Stimulated activated CD4-positive, alpha-beta T cell treated with anti-CD3 and anti-CD28 coated beads, Interleukin-1b, Interleukin-23, amount 100 ng/mL, for 4 hours (primary cell): ENCODE results near the gene ZBP1.

ENCODE experiments used
- DNase-seq, 2 donors: peaks; one replicate each; pipeline ENCODE4 v3.0.0-alpha.2; 2020; ENCODE audit warnings: low read depth in 2 of 2

The ZBP1 gene

DNA sequence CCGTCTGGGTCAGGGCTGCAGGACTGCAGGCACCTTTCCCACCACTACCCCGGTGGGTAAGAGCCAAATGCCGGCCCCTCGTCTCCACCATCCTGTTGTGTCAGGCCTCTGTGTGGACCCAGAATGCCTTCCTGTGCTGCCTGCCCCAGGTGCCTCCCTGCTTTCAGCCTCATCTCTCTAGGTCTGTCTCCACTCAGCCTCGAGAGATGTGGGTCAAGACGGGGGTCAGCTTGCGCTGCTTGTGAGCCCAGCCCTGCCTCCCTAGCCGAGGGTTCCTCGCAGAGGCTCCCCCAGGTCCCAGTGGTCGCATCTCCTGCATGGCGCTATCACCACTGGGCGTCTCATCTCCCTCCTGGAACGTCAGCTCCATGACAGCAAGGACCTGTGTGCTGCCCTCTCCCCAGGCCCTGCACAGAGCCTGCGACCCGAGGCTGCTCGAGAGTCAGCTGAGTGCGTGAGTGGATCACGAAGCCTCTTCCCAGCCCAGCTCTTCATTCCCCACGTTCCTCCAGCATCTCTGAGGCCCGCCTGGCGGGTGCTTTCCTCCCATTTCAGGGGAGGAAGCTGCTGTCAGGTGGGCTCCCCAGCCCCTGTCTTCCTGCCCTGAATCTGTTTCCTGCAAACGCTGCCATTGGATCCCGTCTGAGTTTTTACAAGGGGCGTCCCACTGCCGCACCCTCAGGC lies 38.7 kb upstream of the ZBP1 start:
- DNase-seq = no peak

DNA sequence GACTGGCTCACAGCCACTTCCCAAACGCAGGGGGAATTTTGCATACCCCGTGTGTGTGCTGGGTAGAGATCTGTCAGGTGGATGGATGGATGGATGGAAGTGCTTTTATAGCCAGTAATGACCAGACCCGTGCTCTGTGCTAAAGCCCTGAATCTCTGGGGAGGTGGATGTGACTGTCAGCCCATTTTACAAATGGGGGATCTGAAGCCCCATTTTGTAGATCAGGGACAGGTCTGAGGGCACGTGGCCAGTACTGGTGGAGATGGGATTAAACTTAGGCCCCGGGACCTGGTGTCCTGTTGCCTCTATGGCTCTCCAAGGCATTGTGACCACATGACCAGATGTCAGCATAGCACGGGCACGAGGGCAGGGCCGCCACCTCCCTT lies 38.2 kb upstream of the ZBP1 start:
- no peak for DNase-seq

DNA sequence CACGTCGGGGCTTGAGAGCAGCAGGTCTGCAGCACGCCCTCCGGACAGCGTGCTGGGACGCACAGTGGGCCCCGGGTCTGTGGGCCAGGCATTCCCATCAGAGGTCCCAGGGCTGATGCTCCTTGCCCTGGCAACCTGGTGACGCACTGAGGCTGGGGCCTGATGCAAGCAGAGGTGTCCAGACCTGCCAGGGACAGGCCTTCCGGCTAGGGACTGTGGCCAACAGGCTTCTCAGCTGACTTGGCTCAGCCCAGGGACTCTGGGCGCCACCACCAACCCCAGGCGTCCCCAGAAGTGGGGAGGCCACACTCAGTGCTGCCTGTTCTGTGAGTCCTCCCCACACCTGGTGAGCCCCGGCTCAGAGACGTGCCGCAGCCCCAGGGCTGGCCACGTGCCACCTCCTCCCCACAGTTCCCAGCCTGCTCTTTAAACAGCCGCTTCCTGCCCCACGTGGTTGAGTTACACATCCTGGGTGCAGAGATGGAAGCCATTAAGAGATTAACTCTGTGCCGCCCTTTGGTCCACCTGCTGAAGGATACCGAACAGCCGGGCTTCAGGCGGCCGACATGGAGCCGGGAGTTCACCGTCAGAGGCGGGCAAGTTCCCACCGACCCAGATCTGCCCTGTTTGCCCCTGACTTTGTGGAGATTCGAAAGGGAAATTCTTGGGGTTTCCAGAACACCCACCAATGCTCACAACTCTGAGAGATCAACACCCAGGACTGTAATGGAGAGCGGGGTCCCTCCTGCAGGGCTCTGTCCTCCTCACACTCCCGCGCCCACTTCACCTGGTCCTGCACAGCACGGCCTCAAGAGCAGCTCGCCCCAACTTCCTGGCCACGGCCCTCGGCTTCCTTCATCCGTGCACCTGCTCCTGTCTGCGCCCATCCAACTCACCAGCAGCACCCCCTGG lies 37.6 kb upstream of the ZBP1 start:
- peak in 1 of 2 donors; percentile 19 for DNase-seq

DNA sequence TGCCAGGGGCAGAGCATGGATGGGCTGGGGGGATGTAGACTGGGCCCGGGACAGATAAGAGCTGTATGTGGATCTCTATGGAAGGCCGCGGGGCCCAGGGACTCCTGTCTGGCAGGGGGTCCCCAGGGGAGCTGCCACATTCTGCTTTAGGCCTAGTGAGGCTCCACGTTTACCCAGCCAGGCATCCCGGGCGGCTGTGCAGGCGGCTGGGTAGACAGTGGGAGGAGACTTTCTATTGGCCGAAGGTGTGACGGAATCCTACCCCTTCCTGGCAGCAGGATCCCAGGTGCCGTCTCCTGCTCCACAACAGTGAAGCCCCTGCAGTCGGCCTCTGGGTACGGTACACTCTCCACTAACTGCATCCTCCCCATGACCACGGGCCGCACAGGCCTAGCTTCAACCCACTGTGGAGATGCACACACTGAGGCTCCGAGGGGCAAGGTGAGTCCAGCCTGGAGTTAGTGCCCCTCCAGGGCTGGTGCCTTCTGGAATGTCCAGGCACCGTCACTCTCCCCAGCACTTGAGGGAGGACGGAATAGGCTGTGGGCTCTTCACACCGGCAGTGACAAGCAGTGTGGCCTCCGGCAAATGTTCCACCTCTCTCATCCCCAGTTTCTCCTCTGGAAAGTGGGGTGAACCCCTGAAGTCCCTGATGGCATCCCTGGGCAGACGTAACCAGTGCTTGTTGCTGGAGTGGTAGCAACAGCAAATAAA lies 36.8 kb upstream of the ZBP1 start:
- DNase-seq = no peak

DNA sequence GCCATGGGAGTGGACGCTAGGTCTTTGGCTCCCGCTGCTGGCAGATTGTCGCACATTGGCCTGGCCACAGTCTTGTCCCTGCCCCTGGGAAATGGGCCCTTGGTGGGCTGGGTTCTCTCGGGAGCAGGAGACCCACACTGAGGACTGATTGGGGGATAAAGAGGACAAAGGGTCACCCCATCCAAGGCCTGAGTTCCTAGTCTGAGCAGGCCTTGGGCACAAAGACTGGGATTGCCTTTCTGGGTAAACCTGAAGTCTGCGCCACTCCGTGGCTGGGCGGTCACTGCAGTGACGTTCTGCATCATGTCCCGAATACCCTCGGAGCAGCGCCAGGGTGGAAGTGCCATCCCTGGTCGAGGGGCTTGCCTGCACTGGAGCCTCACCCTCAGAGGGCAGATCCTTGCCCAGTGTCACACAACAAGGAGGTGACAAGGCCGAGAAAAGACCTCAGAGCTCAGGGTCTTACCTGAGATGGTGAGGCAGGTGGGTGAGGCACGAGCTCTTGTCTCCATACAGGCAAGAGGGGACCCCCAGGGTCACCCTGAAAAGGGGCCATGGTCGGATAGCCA lies 36.1 kb upstream of the ZBP1 start:
- no peak for DNase-seq

DNA sequence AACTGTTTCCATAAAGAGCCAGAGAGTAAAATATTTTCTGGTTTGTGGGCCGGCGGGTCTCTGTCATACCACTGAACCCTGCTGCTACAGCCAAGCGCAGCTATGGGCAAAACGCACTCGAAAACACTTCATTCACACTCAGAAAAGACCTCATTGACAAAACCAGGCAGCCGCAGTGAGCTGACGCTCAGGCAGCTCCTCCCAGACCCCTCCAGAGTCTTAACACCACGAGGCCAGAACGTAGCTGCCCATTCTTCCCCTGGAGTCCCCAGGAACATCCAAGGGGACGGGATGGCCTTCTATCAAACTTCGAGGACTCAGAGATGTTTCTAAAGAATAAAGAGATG lies 35.6 kb upstream of the ZBP1 start:
- no peak for DNase-seq

DNA sequence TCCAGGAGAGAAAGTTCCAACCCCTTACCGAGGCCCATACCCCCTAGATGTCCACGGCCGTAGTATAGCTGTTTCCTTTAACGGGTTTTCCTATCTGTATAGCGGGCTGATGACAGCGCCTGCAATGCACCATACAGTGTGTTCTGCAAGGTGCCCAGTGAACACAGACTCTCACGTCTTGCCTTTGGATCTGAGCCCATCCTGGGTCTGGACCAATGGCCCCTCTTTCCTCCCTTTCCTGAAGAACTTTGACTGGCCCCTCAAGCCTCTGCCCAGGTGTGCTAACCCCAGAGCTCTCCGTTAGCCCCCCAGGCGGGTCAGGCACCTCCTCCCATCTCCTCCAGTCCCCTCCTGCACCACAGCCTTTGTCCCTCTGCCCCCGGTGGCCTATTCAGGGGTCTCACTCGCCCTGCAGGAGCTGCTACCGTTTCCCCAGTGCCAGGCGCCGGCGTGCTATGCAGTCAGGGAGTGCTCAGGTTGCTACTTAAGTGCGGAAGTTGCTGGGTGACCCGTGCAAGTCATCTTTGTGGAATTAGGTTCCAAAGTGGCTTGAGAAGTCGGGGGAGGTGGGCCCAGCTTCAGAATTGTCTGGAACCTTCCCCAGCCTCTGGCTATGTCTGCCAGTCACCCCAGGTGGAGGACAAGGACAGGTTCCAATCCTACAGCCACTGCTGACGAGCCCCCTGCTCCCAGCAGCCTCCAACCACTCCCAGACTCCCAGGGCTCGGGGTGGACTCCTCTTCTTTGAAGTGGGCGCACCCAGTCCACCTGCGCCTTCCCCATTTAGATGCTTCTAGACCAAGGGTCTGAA lies 35.0 kb upstream of the ZBP1 start:
- DNase-seq = no peak

DNA sequence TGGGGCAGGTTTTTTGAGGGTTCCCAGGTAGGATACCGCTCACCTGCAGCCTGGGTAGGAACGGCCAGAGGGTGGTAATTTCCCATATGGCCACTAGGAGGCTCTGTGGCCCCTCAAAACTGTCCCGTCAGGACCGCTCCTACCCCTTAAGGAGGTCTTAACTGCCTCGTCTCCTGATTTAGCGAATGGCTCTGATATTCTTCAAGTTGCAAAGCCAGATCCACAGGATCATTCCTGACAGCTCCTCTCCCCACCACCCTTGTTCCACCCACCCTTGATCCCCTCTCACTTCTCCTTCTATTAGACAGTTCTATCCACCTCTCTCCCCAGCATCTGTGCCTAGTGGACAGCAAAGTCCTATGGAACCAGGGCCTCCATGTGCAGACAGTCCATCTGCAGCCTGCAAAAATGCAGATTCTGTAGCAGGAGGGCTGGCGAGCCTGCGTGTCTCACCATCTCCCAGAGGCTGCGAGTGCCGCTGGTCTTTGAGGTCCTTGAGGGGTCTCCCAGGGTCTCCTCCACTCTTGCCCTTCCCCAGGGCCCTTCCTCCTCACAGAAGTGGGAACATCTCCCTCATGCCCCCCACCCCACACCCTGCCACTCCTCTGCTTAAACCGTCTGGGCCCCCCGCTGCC lies 34.3 kb upstream of the ZBP1 start:
- DNase-seq = peak; percentile 36 to 54

DNA sequence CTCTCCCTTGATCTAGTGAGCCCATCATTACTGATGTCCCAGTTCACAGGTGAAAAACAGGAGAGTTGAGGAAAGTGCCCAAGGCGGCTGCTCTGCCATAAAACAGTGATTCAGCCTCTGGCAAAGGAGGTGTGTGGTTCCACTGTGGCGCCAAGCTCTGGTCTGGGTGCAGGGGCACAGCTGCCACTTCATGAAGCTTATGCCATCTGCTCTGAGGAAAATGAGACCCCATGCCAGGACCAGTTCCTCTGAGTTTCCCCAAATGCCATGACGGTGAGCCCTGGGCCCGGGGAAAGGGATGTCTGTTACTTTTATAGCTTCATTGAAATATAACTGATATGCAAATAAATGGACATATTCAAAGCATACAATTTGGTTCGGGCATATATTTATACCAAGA lies 33.7 kb upstream of the ZBP1 start:
- DNase-seq = no peak

DNA sequence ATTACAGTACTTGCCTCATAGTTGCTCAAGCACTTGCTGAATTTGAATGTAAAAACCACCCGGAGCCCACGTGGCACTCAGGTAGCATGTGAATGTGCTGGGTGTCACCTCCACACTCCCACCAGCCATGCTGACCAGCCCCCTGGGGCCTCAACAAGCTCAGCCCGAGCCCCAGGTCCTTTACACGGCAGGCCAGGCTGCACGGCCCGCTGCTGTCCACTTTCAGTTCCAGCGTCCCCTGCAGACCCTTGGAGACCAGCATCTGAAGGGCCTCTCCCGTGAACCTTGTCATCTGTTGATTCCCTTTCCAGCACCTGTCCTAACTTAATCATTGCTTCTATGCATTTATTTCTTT lies 33.3 kb upstream of the ZBP1 start:
- DNase-seq = no peak

DNA sequence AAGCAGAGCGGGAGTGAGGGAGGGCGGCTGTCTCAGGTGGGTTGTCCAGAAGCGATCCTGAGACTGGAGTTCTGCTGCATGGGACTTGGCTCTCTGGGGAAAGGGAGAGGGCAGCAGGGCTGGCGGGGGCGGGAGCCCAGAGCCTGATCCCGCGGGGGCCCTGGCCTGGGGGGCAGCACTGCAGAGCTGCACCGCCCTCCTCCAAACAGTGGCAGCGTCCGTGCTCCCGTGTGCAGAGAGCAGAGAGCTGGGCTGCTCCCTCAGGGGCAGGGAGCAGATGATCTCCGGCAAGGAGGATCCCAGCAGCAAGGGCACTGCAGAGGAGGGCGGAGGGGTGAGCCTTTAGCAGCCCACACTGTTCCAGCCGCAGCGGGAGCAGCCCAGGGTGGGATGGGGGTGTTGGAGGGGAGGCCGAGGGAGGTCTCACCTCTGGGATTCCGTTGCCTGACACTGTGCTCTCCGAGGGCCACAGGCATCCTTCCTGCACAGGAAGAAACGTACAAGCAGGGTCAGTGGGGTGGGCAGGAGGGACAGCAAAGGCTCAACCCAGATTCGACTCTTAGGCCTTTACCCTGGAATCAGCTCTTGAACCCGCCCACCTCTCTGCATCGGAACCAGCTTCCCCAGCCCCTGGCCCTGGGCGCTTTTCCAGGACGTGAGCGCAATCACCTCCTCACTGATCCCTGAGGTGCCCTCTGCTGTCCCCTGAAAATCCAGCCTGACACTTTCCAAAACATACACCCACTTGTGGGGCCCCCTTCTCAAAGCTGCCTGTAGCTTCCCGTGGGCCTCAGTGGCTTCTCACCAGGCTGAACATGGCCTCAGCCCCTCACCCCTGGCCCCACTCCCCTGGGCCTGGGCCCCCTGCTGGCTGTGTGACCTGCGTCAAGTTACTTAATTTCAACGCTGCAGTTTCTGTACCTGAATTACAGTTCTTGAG lies 32.6 kb upstream of the ZBP1 start:
- DNase-seq = no peak

DNA sequence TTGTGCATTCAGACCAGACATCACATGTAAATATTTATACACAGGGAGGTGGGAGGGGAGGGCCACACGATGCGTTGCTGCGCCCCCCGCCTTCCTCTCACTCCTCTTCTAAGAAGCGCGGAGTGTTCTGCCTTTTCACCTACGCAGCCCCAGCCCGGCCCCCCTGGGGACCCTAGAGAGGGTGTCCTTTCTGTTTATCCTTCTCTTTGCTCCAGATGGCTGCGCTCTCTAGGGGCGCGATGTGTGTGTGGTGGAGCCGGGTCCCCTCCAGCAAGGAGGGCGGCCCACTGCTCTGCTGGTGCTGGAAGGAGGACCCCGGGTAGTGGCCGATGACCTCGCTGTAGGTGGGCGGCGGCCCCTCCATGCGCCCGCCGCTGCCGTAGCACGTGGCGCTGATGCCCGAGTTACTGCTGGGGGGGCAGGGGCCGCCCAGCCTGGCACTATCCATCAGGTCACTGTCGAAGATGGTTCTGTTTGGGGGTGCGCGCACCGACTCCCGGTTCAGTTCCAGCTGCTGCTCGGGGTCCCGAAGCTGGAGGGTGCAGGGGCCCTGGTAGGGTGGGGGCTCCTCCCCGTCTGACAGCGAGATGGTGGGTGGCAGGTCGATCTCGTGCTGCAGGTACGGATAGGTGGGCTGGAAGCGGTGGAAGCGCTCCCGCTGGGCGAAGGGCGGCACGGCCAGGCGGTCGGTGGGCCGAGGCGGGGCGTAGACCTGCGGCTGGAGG lies 31.8 kb upstream of the ZBP1 start:
- no peak for DNase-seq

DNA sequence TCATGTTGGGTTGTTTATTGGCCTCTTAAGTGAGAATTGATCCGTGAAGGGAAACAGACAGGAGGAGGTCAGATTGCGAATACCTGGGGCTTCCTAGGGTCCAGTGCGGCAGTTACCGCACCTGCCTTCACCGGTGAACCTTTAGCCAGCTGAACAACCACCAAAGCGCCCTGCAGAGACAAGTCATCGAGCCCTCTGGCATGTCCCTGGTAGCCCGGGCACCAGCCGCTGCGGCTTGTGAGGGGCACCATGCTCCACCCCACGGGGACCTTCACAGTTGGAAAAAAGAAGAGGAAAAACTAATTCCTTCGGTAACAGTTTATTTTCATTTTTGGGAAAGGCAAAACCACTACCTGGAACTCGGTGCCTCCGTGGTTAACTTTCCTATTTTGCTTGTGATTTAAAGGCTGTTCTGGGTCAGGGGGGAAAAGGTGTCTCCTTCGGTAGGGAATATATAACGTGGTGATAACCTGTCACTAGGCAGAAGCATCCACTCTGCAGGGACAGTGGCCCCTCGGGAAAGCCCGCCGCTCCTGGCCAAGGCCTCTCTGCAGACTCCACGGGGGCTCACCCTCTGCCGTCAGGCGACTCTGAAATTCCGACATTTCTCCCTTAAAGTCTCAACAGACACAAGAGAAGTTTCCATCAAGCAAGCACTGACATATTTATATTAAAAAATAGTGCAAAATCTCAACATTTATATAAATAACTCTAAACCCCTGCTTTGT lies 30.7 kb upstream of the ZBP1 start:
- DNase-seq = no peak

DNA sequence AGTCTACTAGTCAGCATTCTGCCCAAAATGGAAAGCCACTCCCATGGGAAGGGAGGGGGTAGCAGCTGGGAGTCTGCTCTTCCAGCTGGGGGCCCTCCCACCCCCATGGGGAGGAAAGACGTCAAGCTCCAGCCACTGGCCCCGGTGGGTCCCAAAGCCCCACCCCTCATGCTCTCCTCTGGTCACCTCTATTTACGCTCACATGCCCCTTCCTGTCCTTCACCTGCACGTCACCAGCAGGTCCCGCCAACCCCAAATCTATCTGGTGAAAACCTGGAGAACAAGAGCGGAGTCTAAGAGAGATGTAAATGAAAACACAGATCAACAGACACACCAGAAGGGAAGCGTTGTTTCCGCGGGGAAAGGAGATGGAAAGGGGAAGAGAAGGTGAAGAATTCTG lies 30.0 kb upstream of the ZBP1 start:
- no peak for DNase-seq

DNA sequence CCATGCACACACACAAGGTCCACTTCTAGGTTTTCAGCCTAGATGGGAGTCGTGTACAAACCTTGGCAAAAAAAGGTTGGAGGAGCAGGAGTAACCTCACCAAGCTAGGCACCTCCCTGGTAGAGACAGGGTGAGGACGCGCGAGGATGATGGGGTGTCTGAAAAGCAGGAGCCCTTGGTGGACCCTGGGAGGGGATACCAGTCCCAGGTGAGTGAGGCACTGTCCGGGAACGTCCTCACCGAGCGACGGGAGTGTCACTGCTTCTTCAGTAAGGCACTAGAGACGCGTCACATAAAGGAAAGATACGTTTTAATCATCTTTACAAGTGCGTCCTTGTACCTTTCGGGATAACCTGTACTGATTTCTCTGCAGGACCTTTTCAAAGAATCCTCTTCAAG lies 29.4 kb upstream of the ZBP1 start:
- DNase-seq = no peak

DNA sequence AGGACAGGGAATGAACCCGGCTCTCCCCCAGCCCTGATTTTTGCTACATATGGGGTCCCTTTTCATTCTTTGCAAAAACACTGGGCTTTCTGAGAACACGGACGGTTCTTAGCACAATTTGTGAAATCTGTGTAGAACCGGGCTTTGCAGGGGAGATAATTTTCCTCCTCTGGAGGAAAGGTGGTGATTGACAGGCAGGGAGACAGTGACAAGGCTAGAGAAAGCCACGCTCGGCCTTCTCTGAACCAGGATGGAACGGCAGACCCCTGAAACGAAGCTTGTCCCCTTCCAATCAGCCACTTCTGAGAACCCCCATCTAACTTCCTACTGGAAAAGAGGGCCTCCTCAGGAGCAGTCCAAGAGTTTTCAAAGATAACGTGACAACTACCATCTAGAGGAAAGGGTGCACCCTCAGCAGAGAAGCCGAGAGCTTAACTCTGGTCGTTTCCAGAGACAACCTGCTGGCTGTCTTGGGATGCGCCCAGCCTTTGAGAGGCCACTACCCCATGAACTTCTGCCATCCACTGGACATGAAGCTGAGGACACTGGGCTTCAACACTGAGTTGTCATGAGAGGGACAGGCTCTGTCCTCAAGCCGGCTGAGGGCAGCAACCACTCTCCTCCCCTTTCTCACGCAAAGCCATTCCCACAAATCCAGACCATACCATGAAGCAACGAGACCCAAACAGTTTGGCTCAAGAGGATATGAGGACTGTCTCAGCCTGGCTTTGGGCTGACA lies 28.8 kb upstream of the ZBP1 start:
- no peak for DNase-seq

DNA sequence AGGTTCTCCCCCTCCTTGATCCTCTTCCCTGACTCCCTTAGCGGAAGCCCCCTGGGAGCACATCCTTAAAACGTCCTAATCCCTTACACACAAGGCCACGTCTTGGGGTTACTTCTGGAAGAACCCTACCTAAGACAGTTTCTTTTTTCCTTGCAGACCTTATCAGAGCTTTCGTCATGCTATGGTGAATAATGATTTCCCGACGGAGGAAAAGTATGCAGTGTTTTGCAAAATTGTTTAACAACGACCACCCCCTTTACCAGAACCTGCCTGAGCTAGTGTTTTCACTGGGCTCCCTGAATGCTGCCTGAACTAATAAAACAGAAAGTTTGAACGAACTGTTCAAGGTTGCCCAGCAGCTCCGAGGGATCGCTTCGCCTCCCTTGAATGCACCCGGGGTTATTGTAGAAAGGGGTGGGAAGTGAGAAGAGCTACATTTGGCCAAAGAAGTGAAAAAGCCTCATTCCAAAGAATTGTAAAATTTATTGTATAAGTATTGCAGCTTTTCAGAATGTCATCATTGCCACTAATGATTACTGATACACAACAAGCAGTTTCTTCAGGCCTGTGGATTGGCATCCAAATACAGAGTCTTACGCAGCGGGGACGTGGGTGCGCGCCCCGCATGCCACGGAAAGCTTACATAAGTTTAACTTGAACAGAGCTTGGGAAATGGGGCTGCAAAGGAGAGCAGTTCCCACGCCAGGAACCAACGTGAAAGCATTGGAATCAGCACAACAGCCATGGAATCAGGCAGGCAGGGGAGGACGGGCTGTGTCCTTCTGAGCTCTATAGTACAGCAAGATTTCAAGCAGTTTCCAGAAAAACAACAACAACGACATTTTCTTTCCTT lies 27.9 kb upstream of the ZBP1 start:
- no peak for DNase-seq
